SH-SY5Y (cell line): ENCODE results near the gene XKR8.

Experiments
- GATA2 ChIP-seq: IDR thresholded peaks from 2 replicates; pipeline ENCODE4 v1.6.1; 2011; ENCODE audit warnings: mild to moderate bottlenecking, low read depth, low read length
- GATA3 ChIP-seq: IDR thresholded peaks from 2 replicates; pipeline ENCODE4 v1.6.1; 2011; ENCODE audit warnings: low read depth, mild to moderate bottlenecking, low read length, moderate library complexity

GRCh38 chr1:27936370-27936769, 23.4 kb upstream of the XKR8 start:
- TF ChIP-seq GATA3 = no peak
- no peak for TF ChIP-seq GATA2
